ENCODE data around the gene FBXO42. TPM values are rescaled to one million over a fixed set of nuclear protein-coding genes. Genes with fewer than 3 reads are reported as not detected.

FBXO42 gene
- total and polyA plus RNA-seq, 2 of the 13 experiments (the other 11 are each of a cell fraction or from before 2014, with no cell fraction given): 7.6 to 17.5 TPM

DNA sequence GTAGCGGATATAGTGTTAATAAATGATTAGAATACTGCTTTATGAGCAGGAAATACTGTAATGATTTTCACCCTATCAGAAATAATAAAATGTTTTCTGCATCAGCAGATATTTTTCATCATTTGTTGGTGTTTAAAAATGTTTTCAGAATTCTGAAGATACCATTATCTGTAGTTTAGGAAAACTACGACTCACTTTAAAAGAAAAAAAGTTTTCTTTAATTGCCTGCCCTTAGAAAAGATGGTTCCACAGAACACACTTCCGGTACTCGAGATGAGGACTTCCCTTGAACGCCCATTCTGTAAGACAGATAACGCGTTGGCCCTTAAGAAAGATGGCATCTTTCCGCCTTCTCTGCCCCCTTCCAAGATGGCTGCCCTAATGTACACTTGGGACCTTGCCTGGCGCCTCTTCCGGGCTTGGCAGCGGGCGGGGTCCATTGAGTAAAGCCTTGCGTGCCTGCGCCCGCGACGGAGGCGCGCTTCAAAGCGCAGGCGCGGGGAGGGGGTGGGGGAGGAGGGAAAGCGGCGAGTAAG lies 14.5 kb upstream of the FBXO42 start, which contains the start of gene SZRD1 (continued):
- TF ChIP-seq ZSCAN31 (CRISPR knock-in tag; IDR thresholded peaks at IDR 0.05; ENCODE audit: low read depth) (no peak), HNF4A (CRISPR knock-in tag; IDR thresholded peaks at IDR 0.05) (peak; percentile 51; the same call in 1 of the 2 replicates), ZNF788 (CRISPR knock-in tag; IDR thresholded peaks at IDR 0.05; ENCODE audit: borderline replicate concordance) (no peak), ZNF7 (CRISPR knock-in tag; IDR thresholded peaks at IDR 0.05) (no peak), ZNF124 (CRISPR knock-in tag; IDR thresholded peaks at IDR 0.05) (no peak), ZNF883 (CRISPR knock-in tag; IDR thresholded peaks at IDR 0.05; ENCODE audit: not compliant biosample characterization) (no peak), GATAD2A (CRISPR knock-in tag; IDR thresholded peaks at IDR 0.05) (peak; percentile 58; the same call in 1 of the 2 replicates), GRHL1 (CRISPR knock-in tag; conservative IDR thresholded peaks at IDR 0.05) (no peak), FOXO1 (CRISPR knock-in tag; IDR thresholded peaks at IDR 0.05) (no peak), RBM39 (IDR thresholded peaks at IDR 0.05; ENCODE audit: low read depth, low read length, poor library complexity, severe bottlenecking) (no peak), ELF1 (CRISPR knock-in tag; IDR thresholded peaks at IDR 0.05) (peak; percentile 99), GLMP (CRISPR knock-in tag; IDR thresholded peaks at IDR 0.05; ENCODE audit: borderline replicate concordance) (no peak), ZBTB7A (CRISPR knock-in tag; IDR thresholded peaks at IDR 0.05) (no peak), ZNF564 (CRISPR knock-in tag; IDR thresholded peaks at IDR 0.05) (no peak), DMAP1 (CRISPR knock-in tag; IDR thresholded peaks at IDR 0.05) (no peak; the same call in 1 of the 2 replicates), GPBP1L1 (CRISPR knock-in tag; IDR thresholded peaks at IDR 0.05) (no peak), AKAP8 (CRISPR knock-in tag; IDR thresholded peaks at IDR 0.05) (no peak), MYC (CRISPR knock-in tag; IDR thresholded peaks at IDR 0.05; ENCODE audit: borderline replicate concordance) (no peak)
- TF ChIP-seq, protein P1, sequence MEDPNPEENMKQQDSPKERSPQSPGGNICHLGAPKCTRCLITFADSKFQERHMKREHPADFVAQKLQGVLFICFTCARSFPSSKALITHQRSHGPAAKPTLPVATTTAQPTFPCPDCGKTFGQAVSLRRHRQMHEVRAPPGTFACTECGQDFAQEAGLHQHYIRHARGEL (CRISPR knock-in tag; IDR thresholded peaks at IDR 0.05): no peak
- TF ChIP-seq, protein P2, sequence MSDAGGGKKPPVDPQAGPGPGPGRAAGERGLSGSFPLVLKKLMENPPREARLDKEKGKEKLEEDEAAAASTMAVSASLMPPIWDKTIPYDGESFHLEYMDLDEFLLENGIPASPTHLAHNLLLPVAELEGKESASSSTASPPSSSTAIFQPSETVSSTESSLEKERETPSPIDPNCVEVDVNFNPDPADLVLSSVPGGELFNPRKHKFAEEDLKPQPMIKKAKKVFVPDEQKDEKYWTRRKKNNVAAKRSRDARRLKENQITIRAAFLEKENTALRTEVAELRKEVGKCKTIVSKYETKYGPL (CRISPR knock-in tag; IDR thresholded peaks at IDR 0.05): no peak
- TF ChIP-seq, protein P3, sequence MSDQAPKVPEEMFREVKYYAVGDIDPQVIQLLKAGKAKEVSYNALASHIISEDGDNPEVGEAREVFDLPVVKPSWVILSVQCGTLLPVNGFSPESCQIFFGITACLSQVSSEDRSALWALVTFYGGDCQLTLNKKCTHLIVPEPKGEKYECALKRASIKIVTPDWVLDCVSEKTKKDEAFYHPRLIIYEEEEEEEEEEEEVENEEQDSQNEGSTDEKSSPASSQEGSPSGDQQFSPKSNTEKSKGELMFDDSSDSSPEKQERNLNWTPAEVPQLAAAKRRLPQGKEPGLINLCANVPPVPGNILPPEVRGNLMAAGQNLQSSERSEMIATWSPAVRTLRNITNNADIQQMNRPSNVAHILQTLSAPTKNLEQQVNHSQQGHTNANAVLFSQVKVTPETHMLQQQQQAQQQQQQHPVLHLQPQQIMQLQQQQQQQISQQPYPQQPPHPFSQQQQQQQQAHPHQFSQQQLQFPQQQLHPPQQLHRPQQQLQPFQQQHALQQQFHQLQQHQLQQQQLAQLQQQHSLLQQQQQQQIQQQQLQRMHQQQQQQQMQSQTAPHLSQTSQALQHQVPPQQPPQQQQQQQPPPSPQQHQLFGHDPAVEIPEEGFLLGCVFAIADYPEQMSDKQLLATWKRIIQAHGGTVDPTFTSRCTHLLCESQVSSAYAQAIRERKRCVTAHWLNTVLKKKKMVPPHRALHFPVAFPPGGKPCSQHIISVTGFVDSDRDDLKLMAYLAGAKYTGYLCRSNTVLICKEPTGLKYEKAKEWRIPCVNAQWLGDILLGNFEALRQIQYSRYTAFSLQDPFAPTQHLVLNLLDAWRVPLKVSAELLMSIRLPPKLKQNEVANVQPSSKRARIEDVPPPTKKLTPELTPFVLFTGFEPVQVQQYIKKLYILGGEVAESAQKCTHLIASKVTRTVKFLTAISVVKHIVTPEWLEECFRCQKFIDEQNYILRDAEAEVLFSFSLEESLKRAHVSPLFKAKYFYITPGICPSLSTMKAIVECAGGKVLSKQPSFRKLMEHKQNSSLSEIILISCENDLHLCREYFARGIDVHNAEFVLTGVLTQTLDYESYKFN (CRISPR knock-in tag; conservative IDR thresholded peaks at IDR 0.05): peak; percentile 48; the same call in 1 of the 2 replicates
